GM19239 (cell line): Measurements from ENCODE around the gene ADAM8.
"Not testable (repeated sequence)": the region's sequence is repeated elsewhere in the genome, so short reads cannot be mapped to it uniquely, and the experiment has no call there.

ENCODE experiments used
- DNase-seq: peaks from one replicate; pipeline ENCODE4 v3.0.0; 2011; ENCODE audit warnings: low spot score; ENCODE audit not compliant: insufficient read length
- FAIRE-seq: peaks from 2 replicates; lab custom pipeline; 2011; peaks lifted over from hg19 to GRCh38; lab: Jason Lieb, UNC

The ADAM8 gene

DNA sequence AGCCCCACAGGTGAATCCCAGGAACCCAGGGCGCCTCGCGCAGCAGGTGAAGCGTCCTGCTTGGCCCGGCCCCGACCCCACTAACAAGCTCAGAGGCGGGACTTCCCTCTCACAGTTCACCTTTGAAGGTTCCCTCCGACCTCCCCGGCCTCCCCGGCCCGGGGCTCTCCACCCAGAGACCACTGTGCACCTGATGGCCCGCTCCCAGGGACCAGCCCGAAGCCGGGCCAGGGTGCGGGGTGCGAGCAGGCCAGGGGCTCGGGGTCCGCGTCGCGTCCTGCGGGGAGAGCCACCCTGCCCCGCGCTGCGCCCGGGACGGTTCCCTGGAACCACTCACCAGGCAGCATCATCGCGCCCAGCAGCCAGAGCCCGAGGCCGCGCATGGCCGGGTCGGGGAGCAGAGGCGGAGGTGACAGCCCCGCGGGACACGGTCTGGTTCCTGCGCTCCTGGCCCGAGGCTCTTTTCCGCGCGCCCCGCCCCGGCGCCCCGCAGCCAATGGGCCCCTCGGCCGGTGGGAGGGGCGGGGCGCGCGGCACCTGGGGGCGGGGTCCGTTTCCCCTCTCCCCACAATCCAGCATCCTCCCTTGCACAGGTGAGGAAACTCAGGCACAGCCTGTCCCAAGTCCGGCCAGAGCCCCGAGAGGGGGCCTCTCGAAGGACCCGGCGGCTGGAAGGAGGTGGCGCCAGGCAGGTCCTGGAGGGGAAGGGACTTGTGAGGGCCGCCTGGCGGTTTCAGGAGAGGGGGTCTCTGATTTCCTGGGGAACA, at the start of gene ADAM8:
Gene ADAM8, minus strand, starts transcription at position 434 of the 767 bp plus-strand sequence. Its CDS starts 51 bp downstream, at position 383.
- DNase-seq = peak; percentile 92
- peak; percentile 72 for FAIRE-seq

GRCh38 chr10:133326223-133326551, 49.5 kb upstream of the ADAM8 start:
- DNase-seq = no peak
- no peak for FAIRE-seq

- DNase-seq (no peak), FAIRE-seq (no peak)
Observed at GRCh38 chr10:133325440-133326222, 49.0 kb upstream of the ADAM8 start.

DNA sequence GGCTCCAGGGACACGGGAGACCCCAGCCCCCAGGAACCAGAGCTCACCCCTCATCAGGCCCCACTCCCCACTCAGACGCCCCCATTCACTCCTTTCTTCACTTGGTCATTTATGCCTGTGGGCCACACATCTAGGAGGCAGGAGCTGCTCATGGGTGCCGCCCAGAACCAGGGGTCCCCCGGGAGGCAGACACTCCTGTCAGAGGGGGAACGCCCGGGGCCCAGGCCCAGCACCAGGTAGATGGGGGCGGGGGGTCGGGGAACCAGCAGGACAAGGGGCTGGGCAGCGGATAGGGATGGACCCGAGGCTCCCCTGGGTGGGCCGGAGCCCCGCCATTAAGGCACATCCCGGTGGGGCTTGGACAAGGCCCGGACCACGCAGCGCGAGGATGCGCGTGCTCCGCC, 48.2 kb upstream of the ADAM8 start:
- DNase-seq (no peak), FAIRE-seq (no peak)

DNA sequence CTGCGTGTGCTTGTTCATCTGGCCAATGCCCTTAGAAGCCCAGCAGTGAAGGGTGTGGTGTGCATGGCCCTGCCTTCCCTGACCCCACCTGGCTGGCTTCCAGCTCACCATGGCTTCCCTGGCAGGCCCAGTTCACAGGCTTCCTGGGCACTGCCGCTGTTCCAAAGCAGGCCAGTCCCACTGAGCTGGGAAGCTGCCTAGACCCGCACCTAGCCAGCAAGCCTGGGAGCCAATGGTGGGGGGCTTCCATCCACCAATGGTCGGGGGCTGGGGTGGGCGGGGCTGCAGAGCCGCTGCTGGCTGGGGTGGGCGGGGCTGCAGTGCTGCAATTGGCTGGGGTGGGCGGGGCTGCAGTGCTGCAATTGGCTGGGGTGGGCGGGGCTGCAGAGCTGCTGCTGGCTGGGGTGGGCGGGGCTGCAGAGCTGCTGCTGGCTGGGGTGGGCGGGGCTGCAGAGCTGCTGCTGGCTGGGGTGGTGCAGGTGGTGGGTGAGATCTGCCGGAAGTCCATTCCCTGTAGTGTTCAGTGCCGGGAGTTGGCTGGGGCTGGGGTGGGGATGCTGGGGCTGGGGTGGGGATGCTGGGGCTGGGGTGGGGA, 47.6 kb upstream of the ADAM8 start:
- peak; percentile 47 for FAIRE-seq

DNA sequence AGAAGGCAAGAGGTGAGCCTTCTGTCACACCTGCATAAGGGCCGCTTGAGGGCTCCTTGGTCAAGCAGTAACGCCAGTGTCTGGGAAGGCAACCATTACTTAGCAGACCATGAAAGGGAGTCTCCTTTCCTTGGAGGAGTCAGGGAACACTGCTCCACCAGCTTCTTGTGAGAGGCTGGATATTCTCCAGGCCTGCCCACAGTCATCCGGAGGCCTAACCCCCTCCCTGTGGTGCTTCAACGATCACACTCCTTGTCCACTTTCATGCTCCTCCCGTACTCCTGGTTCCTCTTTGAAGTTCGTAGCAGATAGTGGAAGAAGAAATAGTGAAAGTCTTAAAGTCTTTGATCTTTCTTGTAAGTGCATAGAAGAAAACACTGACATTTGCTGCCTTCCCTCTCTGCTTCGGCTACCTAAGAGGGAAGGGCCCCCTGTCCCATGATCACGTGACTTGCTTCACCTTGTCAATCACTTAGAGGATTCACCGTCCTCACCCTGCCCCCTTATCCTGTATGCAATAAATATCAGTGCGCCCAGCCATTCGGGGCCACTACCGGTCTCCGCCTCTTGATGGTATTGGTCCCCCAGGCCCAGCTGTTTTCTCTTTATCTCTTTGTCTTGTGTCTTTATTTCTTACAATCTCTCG, 45.5 kb upstream of the ADAM8 start:
- not testable (repeated sequence) for DNase-seq, FAIRE-seq

More for the DNA sequence above, 47.6 kb upstream of the ADAM8 start:
- DNase-seq = peak; percentile 72

DNA sequence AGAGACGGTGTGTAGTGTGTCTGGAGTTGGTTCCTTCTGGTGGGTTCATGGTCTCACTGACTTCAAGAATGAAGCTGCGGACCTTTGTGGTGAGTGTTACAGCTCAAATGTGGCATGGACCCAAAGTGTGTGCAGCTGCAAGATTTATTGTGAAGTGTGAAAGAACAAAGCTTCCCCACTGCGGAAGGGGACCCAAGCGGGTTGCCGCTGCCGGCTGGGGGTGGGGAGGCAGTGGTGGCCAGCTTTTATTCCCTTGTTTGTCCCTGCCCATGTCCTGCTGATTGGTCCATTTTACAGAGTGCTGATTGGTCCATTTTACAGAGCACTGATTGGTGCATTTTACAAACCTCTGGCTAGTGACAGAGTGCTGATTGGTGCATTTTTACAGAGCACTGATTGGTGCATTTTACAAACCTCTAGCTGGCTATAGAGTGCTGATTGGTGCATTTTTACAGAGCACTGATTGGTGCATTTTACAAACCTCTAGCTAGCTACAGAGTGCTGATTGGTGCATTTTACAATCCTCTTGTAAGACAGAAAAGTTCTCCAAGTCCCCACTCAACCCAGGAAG, 44.3 kb upstream of the ADAM8 start:
- FAIRE-seq, DNase-seq: not testable (repeated sequence)

DNA sequence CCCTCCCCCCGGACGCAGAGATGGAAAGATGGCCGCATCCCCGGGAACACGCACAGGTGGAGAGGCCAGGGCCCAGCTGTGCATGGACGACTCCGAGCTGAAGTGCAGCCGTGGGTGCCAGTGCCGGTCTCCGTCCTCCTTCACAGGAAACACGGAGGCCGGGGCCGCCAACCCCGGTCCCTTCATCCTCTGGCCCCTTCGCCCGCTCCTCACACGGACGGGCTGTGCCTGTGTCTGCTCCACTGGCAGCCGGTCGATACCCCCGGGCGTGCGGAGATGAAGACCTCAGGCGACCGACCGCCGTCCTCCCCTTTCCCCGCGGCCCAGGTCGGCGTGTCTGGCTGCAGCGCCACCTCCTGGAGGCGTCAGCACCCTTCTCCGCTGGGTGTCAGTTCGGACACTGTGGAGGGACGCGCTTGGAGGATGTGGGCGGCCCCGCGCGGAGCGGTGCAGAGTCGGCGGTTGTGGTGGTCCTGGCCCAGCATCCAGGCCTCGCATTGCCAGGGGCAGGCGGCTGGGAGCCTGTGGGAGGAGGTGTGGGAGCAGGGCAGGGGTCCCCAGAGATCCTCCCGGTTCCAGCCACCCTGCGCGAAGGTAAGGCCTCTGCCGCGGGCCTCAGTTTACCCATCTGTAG, 41.9 kb upstream of the ADAM8 start:
- FAIRE-seq (no peak), DNase-seq (peak; percentile 65)

DNA sequence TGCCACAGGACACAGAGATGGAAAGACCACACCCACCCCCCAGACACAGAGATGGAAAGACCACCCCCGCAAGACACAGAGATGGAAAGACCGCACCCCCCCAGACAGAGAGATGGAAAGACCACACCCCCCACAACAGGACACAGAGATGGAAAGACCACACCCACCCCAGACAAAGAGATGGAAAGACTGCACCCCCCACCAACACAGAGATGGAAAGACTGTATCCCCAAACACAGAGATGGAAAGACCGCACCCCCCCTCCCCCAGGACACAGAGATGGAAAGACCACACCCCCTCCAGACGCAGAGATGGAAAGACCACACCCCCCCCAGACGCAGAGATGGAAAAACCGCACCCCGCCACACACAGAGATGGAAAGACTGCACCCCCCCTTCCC, 40.1 kb upstream of the ADAM8 start:
- no peak for FAIRE-seq
- no peak for DNase-seq

- FAIRE-seq = no peak
- DNase-seq = no peak
Observed at GRCh38 chr10:133316266-133316665, 39.6 kb upstream of the ADAM8 start.

DNA sequence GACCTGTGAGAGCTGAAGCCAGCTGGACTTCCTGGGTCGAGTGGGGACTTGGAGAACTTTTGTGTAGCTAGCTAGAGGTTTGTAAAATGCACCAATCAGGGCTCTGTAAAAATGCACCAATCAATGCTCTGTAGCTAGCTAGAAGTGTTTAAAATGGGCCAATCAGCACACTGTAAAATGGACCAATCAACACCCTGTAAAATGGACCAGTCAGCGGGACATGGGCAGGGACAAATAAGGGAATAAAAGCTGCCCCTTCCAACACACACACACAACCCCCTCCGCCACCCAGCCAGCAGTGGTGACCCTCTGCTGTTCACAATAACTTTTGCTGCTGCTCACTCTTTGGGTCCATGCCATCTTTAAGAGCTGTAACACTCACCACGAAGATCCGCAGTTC, 39.2 kb upstream of the ADAM8 start:
- no peak for FAIRE-seq
- no peak for DNase-seq

- FAIRE-seq = no peak
- no peak for DNase-seq
Observed at GRCh38 chr10:133314911-133315310, 38.2 kb upstream of the ADAM8 start.

GRCh38 chr10:133313192-133313591, 36.5 kb upstream of the ADAM8 start:
- no peak for DNase-seq
- FAIRE-seq = no peak

DNA sequence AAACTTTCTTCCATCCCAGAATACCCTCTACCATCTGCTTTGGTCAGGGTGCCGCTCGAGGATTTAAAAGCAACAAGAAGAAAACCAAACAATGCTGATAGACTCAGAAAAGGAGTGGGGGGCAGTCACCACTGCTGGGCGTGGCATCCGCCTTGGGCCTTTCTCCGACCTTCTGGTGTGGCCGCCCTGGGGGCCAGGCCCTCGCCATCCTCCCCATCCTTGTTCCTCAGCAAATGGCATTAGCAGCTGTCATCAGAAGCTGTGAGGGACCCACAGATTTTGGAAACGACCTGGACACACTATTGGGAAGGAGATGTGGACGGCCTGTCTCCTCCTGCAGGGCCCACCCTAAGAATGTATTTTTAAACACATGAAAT, 36.1 kb upstream of the ADAM8 start:
- FAIRE-seq (no peak), DNase-seq (no peak)

DNA sequence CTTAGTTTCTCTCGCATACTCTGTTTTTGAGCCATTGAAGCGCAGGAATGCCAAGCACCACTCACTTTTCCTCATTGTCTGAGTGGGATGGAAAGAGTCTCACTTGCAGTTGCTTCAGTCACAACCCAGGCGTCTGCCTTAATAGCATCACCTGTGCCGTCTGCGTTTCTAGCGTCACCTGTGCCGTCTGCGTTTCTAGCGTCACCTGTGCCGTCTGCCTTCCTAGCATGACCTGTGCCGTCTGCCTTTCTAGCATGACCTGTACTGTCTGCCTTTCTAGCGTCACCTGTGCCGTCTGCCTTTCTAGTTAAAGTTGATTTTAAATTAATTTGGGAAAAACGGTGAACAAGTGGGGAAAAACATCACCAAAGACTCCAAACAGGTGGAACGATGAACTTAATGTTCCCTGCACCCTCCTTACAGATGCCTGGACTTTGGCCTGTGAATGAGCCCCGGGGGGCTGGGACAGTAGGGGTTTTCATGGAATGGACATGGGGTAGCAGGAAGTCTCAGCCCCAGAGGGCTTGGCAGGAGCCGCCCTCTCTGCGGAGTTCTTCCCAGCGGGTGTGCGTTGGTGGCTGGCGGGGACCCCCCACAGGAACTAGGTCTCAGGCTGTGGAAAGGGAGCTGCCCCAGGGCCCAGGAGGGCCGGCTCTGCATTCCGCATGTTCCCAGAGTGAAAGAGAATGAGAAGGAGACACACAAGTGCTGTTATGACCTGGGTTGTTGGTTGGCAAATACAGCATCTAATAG, 35.5 kb upstream of the ADAM8 start:
- DNase-seq = no peak
- FAIRE-seq = no peak

DNA sequence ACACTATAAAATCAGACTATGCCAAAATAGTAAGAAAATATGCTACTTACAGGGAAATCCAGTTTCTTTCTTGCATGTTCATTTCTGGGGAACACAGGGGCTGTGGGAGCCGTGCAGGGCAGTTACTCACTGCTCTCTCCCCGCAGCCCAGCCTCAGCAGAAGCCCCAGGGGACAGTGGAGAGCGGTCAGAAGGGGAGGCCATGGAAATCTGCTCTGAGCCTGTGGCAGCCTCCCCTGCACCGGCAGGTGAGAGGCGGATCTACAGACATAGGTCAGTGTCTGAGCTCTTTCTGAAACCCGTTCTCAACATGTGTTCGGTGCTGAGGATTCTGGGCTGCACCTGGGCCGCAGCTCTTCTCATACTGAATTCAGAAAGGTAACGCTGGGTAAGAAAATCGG, 34.9 kb upstream of the ADAM8 start:
- DNase-seq (no peak), FAIRE-seq (no peak)

- FAIRE-seq (no peak), DNase-seq (no peak)
Observed at GRCh38 chr10:133310789-133311188, 34.1 kb upstream of the ADAM8 start.

- FAIRE-seq (no peak), DNase-seq (no peak)
Observed at GRCh38 chr10:133310399-133310755, 33.7 kb upstream of the ADAM8 start.

DNA sequence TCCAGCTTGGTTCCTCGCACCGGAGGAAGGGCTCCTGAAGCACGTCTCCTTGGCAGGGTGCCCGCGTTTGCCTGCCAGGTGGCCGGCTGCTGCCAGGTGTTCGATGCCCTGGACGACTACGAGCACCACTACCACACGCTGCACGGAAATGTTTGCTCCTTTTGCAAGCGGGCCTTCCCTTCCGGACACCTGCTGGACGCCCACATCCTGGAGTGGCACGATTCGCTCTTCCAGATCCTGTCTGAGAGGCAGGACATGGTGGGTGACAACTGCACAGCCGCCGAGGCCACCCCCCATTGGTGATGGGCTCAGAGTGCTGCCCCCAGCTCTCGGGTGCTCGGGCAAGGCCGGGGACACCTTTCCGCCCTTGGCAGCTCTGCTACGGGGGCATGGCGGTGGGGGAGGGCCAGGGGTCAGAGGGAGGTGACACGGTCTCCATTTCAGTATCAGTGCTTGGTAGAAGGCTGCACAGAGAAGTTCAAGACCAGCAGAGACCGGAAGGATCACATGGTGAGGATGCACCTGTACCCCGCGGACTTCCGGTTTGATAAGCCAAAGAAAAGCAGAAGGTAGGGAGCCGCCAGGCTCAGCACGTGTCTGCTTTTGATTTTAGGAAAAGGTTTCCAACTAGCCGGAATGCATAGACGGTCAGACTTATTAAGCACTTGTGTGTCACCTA, 33.2 kb upstream of the ADAM8 start:
- DNase-seq (no peak), FAIRE-seq (no peak)
